Hepatocyte (in vitro differentiated cells): ENCODE results near the gene BARX1.

ENCODE experiments used
- EZH2 ChIP-seq: fragments of 200-600 bp; sonication (generic); IDR thresholded peaks from 2 replicates; pipeline ENCODE4 v1.6.1; 2016; ENCODE audit warnings: antibody characterized with exemption, mild to moderate bottlenecking, borderline replicate concordance
- TF ChIP-seq, protein P1 (sequence below): fragments of 200-600 bp; sonication (generic); IDR thresholded peaks from 2 replicates; pipeline ENCODE4 v1.5.1; 2016; ENCODE audit warnings: antibody characterized with exemption, mild to moderate bottlenecking; ENCODE audit not compliant: poor library complexity

DNA sequence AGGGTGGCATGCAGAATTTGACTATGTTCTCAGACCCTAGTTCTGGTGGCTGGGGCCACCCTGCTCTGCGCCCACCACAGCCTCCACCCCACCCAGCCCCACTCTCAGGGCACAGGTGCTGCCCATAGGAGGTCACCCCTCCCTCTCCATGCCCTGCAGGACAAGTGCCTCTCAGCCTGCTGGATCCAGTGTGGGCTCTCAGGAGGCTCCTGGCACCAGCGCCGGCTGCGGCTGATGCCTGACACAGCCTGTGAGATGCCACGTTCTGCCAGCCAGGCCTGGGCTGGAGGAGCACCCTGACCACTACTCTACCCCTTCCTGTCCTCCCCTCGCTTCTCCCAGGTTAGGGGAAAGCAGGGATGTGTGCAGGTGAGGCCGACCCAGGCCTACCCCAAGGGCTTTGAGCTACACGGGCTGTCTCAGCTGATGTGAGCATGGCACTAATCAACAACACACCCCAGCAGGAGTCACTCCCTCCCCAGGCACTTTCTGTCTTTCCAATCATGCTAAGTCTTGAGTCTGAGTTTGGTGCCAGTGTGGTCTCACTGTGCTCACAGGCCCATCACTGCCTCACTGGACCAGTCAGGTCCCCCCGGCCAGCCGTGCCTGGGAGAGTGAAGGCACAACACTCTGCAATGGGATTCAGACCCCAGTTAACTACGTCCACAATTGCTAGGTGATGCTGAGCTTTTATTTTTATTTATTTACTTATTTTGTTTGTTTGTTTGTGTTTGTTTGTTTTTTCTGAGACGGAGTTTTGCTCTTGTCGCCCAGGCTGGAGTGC lies 12.1 kb upstream of the BARX1 start:
- TF ChIP-seq, protein P1, sequence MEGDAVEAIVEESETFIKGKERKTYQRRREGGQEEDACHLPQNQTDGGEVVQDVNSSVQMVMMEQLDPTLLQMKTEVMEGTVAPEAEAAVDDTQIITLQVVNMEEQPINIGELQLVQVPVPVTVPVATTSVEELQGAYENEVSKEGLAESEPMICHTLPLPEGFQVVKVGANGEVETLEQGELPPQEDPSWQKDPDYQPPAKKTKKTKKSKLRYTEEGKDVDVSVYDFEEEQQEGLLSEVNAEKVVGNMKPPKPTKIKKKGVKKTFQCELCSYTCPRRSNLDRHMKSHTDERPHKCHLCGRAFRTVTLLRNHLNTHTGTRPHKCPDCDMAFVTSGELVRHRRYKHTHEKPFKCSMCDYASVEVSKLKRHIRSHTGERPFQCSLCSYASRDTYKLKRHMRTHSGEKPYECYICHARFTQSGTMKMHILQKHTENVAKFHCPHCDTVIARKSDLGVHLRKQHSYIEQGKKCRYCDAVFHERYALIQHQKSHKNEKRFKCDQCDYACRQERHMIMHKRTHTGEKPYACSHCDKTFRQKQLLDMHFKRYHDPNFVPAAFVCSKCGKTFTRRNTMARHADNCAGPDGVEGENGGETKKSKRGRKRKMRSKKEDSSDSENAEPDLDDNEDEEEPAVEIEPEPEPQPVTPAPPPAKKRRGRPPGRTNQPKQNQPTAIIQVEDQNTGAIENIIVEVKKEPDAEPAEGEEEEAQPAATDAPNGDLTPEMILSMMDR, result no peak
- TF ChIP-seq EZH2, result no peak
